ENCODE results near the gene AURKAIP1. TPM values are rescaled to one million over a fixed set of nuclear protein-coding genes. Genes with fewer than 3 reads are reported as not detected.
A peak's percentile ranks its signal among the peaks of the same experiment; 100 is the strongest.

The AURKAIP1 gene
- total and polyA plus RNA-seq, 2 of the 13 experiments (the other 11 are each of a cell fraction or from before 2014, with no cell fraction given) = 69.5 to 175 TPM

- peak; percentile 58; the same call in 1 of the 2 replicates for TF ChIP-seq ZFP91 (CRISPR knock-in tag; IDR thresholded peaks at IDR 0.05; ENCODE audit: borderline replicate concordance)
- peak; percentile 76 for TF ChIP-seq YY1 (IDR thresholded peaks at IDR 0.05; ENCODE audit: insufficient read depth, insufficient replicate concordance, low read depth, low read length)
- TF ChIP-seq REL (CRISPR knock-in tag; conservative IDR thresholded peaks at IDR 0.05) = no peak
- TF ChIP-seq ZNF781 (CRISPR knock-in tag; IDR thresholded peaks at IDR 0.05; ENCODE audit: borderline replicate concordance, not compliant biosample characterization) = peak; percentile 23
- TF ChIP-seq ZNF441 (CRISPR knock-in tag; IDR thresholded peaks at IDR 0.05; ENCODE audit: borderline replicate concordance) = 0 out of 2 replicates have a peak, but pooled peaks have one; percentile 23
- no peak for TF ChIP-seq CENPT (CRISPR knock-in tag; IDR thresholded peaks at IDR 0.05; ENCODE audit: low read depth)
- TF ChIP-seq SPEN (CRISPR knock-in tag; IDR thresholded peaks at IDR 0.05; ENCODE audit: low read depth) = peak; percentile 65
- peak; percentile 29; the same call in 1 of the 2 replicates for TF ChIP-seq NR2F6 (IDR thresholded peaks at IDR 0.05)
- TF ChIP-seq NR2F6 (CRISPR knock-in tag; IDR thresholded peaks at IDR 0.05) = peak; percentile 58; the same call in 1 of the 2 replicates
- peak; percentile 29; the same call in 1 of the 2 replicates for TF ChIP-seq ARID4A (CRISPR knock-in tag; IDR thresholded peaks at IDR 0.05; ENCODE audit: borderline replicate concordance)
- no peak for TF ChIP-seq ZNF629 (CRISPR knock-in tag; conservative IDR thresholded peaks at IDR 0.05)
- TF ChIP-seq GRHL1 (CRISPR knock-in tag; conservative IDR thresholded peaks at IDR 0.05) = no peak
- TF ChIP-seq TARDBP (CRISPR knock-in tag; IDR thresholded peaks at IDR 0.05) = 0 out of 2 replicates have a peak, but pooled peaks have one; percentile 34
- TF ChIP-seq ZNF263 (CRISPR knock-in tag; IDR thresholded peaks at IDR 0.05) = 0 out of 2 replicates have a peak, but pooled peaks have one; percentile 15
- no peak for TF ChIP-seq DDIT3 (CRISPR knock-in tag; IDR thresholded peaks at IDR 0.05)
- TF ChIP-seq SAP130 (CRISPR knock-in tag; IDR thresholded peaks at IDR 0.05; ENCODE audit: low read depth) = peak; percentile 73
- TF ChIP-seq DPF2 (CRISPR knock-in tag; IDR thresholded peaks at IDR 0.05; ENCODE audit: borderline replicate concordance, low read depth) = 0 out of 2 replicates have a peak, but pooled peaks have one; percentile 28
- TF ChIP-seq ZNF350 (CRISPR knock-in tag; IDR thresholded peaks at IDR 0.05; ENCODE audit: borderline replicate concordance, low read depth) = no peak
- TF ChIP-seq ZNF362 (CRISPR knock-in tag; IDR thresholded peaks at IDR 0.05; ENCODE audit: borderline replicate concordance) = 0 out of 2 replicates have a peak, but pooled peaks have one; percentile 68
- no peak for TF ChIP-seq ZNF773 (CRISPR knock-in tag; IDR thresholded peaks at IDR 0.05; ENCODE audit: borderline replicate concordance)
- TF ChIP-seq ZBTB20 (CRISPR knock-in tag; IDR thresholded peaks at IDR 0.05; ENCODE audit: borderline replicate concordance, low read depth) = no peak
Measured at GRCh38 chr1:1361982-1362423, 13.0 kb downstream of the AURKAIP1 start (continued).
